Measurements from ENCODE around the gene PNPLA8.
"Not testable (repeated sequence)": the region's sequence is repeated elsewhere in the genome, so short reads cannot be mapped to it uniquely, and the experiment has no call there.

The PNPLA8 gene

GRCh38 chr7:108528183-108528712, 2.3 kb upstream of the PNPLA8 start:
- no peak for DNase-seq (ENCODE audit: low read depth in 2 of 2)

GRCh38 chr7:108526768-108527017, 758 bp upstream of the PNPLA8 start:
- no peak for DNase-seq (ENCODE audit: low read depth in 2 of 2)

GRCh38 chr7:108525327-108525984, 479 bp downstream of the PNPLA8 start:
- DNase-seq (ENCODE audit: low read depth in 2 of 2): no peak

GRCh38 chr7:108522780-108523179, 3.2 kb downstream of the PNPLA8 start:
- DNase-seq (ENCODE audit: low read depth in 2 of 2): no peak

GRCh38 chr7:108517951-108518350, 8.0 kb downstream of the PNPLA8 start:
- DNase-seq (ENCODE audit: low read depth in 2 of 2): no peak

- no peak for DNase-seq (ENCODE audit: low read depth in 2 of 2)
Measured at GRCh38 chr7:108515630-108516029, 10.3 kb downstream of the PNPLA8 start.

GRCh38 chr7:108515013-108515412, 10.9 kb downstream of the PNPLA8 start:
- DNase-seq (ENCODE audit: low read depth in 2 of 2): no peak

- DNase-seq (ENCODE audit: low read depth in 2 of 2): no peak
Measured at GRCh38 chr7:108511939-108512338, 14.0 kb downstream of the PNPLA8 start.

- DNase-seq (ENCODE audit: low read depth in 2 of 2): not testable (repeated sequence)
Measured at GRCh38 chr7:108504576-108504975, 21.4 kb downstream of the PNPLA8 start.

GRCh38 chr7:108503112-108504026, 22.6 kb downstream of the PNPLA8 start:
- no peak for DNase-seq (ENCODE audit: low read depth in 2 of 2)

GRCh38 chr7:108499566-108499965, 26.4 kb downstream of the PNPLA8 start:
- no peak for DNase-seq (ENCODE audit: low read depth in 2 of 2)

- DNase-seq (ENCODE audit: low read depth in 2 of 2): no peak
Measured at GRCh38 chr7:108498481-108498880, 27.5 kb downstream of the PNPLA8 start.

GRCh38 chr7:108497082-108497725, 28.7 kb downstream of the PNPLA8 start:
- peak; percentile 4 to 10 for DNase-seq (ENCODE audit: low read depth in 2 of 2)

- no peak for DNase-seq (ENCODE audit: low read depth in 2 of 2)
Measured at GRCh38 chr7:108492742-108493141, 33.2 kb downstream of the PNPLA8 start.

GRCh38 chr7:108488768-108489538, 37.0 kb downstream of the PNPLA8 start:
- no peak for DNase-seq (ENCODE audit: low read depth in 2 of 2)

GRCh38 chr7:108487646-108488045, 38.3 kb downstream of the PNPLA8 start:
- no peak for DNase-seq (ENCODE audit: low read depth in 2 of 2)

GRCh38 chr7:108486291-108486966, 39.5 kb downstream of the PNPLA8 start:
- no peak for DNase-seq (ENCODE audit: low read depth in 2 of 2)

GRCh38 chr7:108484137-108484536, 41.8 kb downstream of the PNPLA8 start:
- DNase-seq (ENCODE audit: low read depth in 2 of 2): no peak

GRCh38 chr7:108480311-108480710, 45.6 kb downstream of the PNPLA8 start:
- no peak for DNase-seq (ENCODE audit: low read depth in 2 of 2)

- no peak for DNase-seq (ENCODE audit: low read depth in 2 of 2)
Measured at GRCh38 chr7:108479751-108480150, 46.2 kb downstream of the PNPLA8 start.

- no peak for DNase-seq (ENCODE audit: low read depth in 2 of 2)
Measured at GRCh38 chr7:108479118-108479517, 46.8 kb downstream of the PNPLA8 start.

All from stimulated activated CD8-positive, alpha-beta memory T cell treated with anti-CD3 and anti-CD28 coated beads, Interleukin-2, amount 100 ng/mL, for 1 hour (primary cell).